SU-DHL-6 (cell line): ENCODE results near the gene NTN5.

Experiments used
- H2AFZ ChIP-seq: fragments of 200-600 bp; sonication (generic); 2 replicates; pipeline ENCODE4 v1.6.1; 2014; ENCODE audit warnings: low read depth, mild to moderate bottlenecking, moderate library complexity, mixed read lengths, antibody characterized with exemption, low read length; ENCODE audit not compliant: severe bottlenecking
- H3F3A ChIP-seq: fragments of 200-600 bp; shearing (Covaris generic); 2 replicates; pipeline ENCODE4 v1.6.0; 2016; ENCODE audit warnings: antibody characterized with exemption, mild to moderate bottlenecking; ENCODE audit not compliant: insufficient read depth
- H3K27ac ChIP-seq: fragments of 200-600 bp; sonication (generic); 2 replicates; pipeline ENCODE4 v1.5.1; 2016; ENCODE audit warnings: low read depth, mild to moderate bottlenecking, low read length, moderate library complexity, mixed read lengths
- H3K27me3 ChIP-seq: fragments of 200-600 bp; sonication (generic), shearing (Covaris generic); 2 replicates; pipeline ENCODE4 v1.6.0; 2014; ENCODE audit warnings: mild to moderate bottlenecking, low read length
- H3K36me3 ChIP-seq: fragments of 200-600 bp; sonication (generic); 2 replicates; pipeline ENCODE4 v1.6.1; 2014; ENCODE audit warnings: mild to moderate bottlenecking, low read length, mixed read lengths
- H3K4me2 ChIP-seq: fragments of 300-600, 200-600 bp; shearing (Covaris generic), sonication (generic); 2 replicates; pipeline ENCODE4 v1.6.0; 2014; ENCODE audit warnings: low read length, low read depth, mild to moderate bottlenecking; ENCODE audit not compliant: poor library complexity, severe bottlenecking
- H3K4me3 ChIP-seq: fragments of 200-600 bp; sonication (generic); 2 replicates; pipeline ENCODE4 v1.5.1; 2014; ENCODE audit warnings: antibody characterized with exemption, low read length, mild to moderate bottlenecking, mixed read lengths; ENCODE audit not compliant: insufficient read depth, poor library complexity, severe bottlenecking
- H3K79me2 ChIP-seq: fragments of 200-600 bp; sonication (generic); 2 replicates; pipeline ENCODE4 v1.6.1; 2014; ENCODE audit warnings: mild to moderate bottlenecking, low read length, moderate library complexity; ENCODE audit not compliant: insufficient read depth
- H3K9ac ChIP-seq: fragments of 200-600 bp; sonication (generic); 2 replicates; pipeline ENCODE4 v1.7.0; 2014; ENCODE audit warnings: mild to moderate bottlenecking, low read length
- H3K9me2 ChIP-seq: fragments of 200-600 bp; sonication (generic); replicated peaks from 2 replicates; pipeline ENCODE4 v1.6.1; 2014; ENCODE audit warnings: low read length; ENCODE audit not compliant: insufficient read depth
- H3K9me3 ChIP-seq: fragments of 200-600 bp; sonication (generic); 2 replicates; pipeline ENCODE4 v1.6.1; 2014; ENCODE audit warnings: low read length, mixed read lengths; ENCODE audit not compliant: insufficient read depth
- H4K20me1 ChIP-seq: fragments of 200-600 bp; sonication (generic); 2 replicates; pipeline ENCODE4 v1.6.1; 2014; ENCODE audit warnings: low read depth, mild to moderate bottlenecking, antibody characterized with exemption, low read length, moderate library complexity, mixed read lengths
- CTCF ChIP-seq: fragments of 200-600 bp; sonication (generic); IDR thresholded peaks from one replicate; pipeline ENCODE4 v1.5.1; 2017; ENCODE audit warnings: antibody characterized with exemption, mild to moderate bottlenecking, low read length, moderate library complexity; ENCODE audit not compliant: insufficient read depth, poor library complexity, severe bottlenecking
- EZH2phosphoT487 ChIP-seq: fragments of 200-600 bp; sonication (generic), shearing (Covaris generic); conservative IDR thresholded peaks from 2 replicates; pipeline ENCODE4 v1.6.1; 2018; ENCODE audit warnings: mild to moderate bottlenecking, antibody characterized with exemption, low read length, moderate library complexity, mixed read lengths

NTN5 gene

GRCh38 chr19:48672994-48673393 lies at the start of gene NTN5:
Gene NTN5, minus strand, starts transcription at chr19:48673017. Its CDS starts 2,031 bp downstream, at chr19:48670986.
- Histone ChIP-seq H3K4me3 (no peak within 1 kb of the TSS), H3K36me3 (no peaks in the 10 kb centered on the region), H3K27ac (no peak within 1 kb of the TSS), H3K27me3 (no peaks in the 10 kb centered on the region), H3K9me2 (no peaks in the 10 kb centered on the region), H3K9ac (no peak within 1 kb of the TSS), H3F3A (no peaks in the 10 kb centered on the region), H3K9me3 (no peaks in the 10 kb centered on the region), H2AFZ (no peak within 1 kb of the TSS), H3K79me2 (no peaks in the 10 kb centered on the region), H3K4me2 (no peak within 1 kb of the TSS), H4K20me1 (no peaks in the 10 kb centered on the region)
- TF ChIP-seq CTCF (no peak), EZH2phosphoT487 (no peak)

GRCh38 chr19:48722196-48722708 lies 49.4 kb upstream of the NTN5 start:
- Histone ChIP-seq H3K9me3 (no peaks in the 10 kb centered on the region), H3K79me2 (no peaks in the 10 kb centered on the region), H3K4me3 (no peak overlapping the region), H4K20me1 (no peaks in the 10 kb centered on the region), H3K27me3 (no peaks in the 10 kb centered on the region), H3K9ac (no peak overlapping the region), H3K27ac (no peak overlapping the region), H3K36me3 (no peaks in the 10 kb centered on the region), H3K9me2 (no peaks in the 10 kb centered on the region), H3F3A (peaks cover 5% of the 10 kb centered on the region; the same call in 1 of the 2 replicates), H2AFZ (no peak overlapping the region), H3K4me2 (no peak overlapping the region)
- TF ChIP-seq CTCF (no peak), EZH2phosphoT487 (no peak)

- Histone ChIP-seq H3K36me3 (no peaks in the 10 kb centered on the region), H3K9ac (peak overlapping the region; percentile 63), H3K9me2 (no peaks in the 10 kb centered on the region), H4K20me1 (no peaks in the 10 kb centered on the region), H3K27me3 (no peaks in the 10 kb centered on the region), H2AFZ (peak overlapping the region; percentile 62), H3K79me2 (no peaks in the 10 kb centered on the region), H3K4me2 (peak overlapping the region; percentile 84), H3K4me3 (peak overlapping the region; percentile 53), H3F3A (peaks cover 5% of the 10 kb centered on the region; the same call in 1 of the 2 replicates), H3K27ac (peak overlapping the region; percentile 73), H3K9me3 (no peaks in the 10 kb centered on the region)
- TF ChIP-seq CTCF (no peak), EZH2phosphoT487 (no peak)
Observed at GRCh38 chr19:48720613-48721296, 47.9 kb upstream of the NTN5 start.
